HEK293 (cell line): ENCODE results near the gene ASCL3.
"Not testable (repeated sequence)": the region's sequence is repeated elsewhere in the genome, so short reads cannot be mapped to it uniquely, and the experiment has no call there.

Source experiments
- CTCF ChIP-seq: fragments of 450-650 bp; formaldehyde crosslinking; IDR thresholded peaks from 2 replicates; pipeline ENCODE4 v1.5.1; 2016; ENCODE audit warnings: missing biosample characterization, missing genetic modification characterization
- PATZ1 ChIP-seq: fragments of 450-650 bp; formaldehyde crosslinking; IDR thresholded peaks from 2 replicates; pipeline ENCODE4 v1.5.1; 2016; ENCODE audit warnings: missing biosample characterization, missing genetic modification characterization
- ZNF274 ChIP-seq, 2 experiments: fragments of 200-500 bp in 1 of 2; fragments of 450-650 bp in 1 of 2; sonication (Bioruptor generic) in 1 of 2; formaldehyde crosslinking in 1 of 2; IDR thresholded peaks; 2 replicates each; pipeline versions ENCODE4 v1.5.1 to v1.6.1; 2014 to 2016; ENCODE audit warnings: borderline replicate concordance in 1 of 2, inconsistent platforms in 1 of 2, low read length in 1 of 2, missing biosample characterization in 1 of 2, missing genetic modification characterization in 1 of 2

- TF ChIP-seq CTCF (tag by site-specific recombination); ZNF274 (IDR thresholded peaks at IDR 0.05; ENCODE audit: low read length); ZNF274 (tag by site-specific recombination; IDR thresholded peaks at IDR 0.05; ENCODE audit: borderline replicate concordance); PATZ1: not testable (repeated sequence)
Observed at GRCh38 chr11:8891185-8891584, 51.6 kb downstream of the ASCL3 start.
